Gastroesophageal sphincter (tissue), 4 donors: ENCODE data around the gene EGFL8. TPM values are rescaled to one million over a fixed set of nuclear protein-coding genes. Genes with fewer than 3 reads are reported as not detected.
"Not testable (repeated sequence)": the region's sequence is repeated elsewhere in the genome, so short reads cannot be mapped to it uniquely, and the experiment has no call there.

Source experiments
- ATAC-seq: fragments of 150-250 bp; one replicate; pipeline ENCODE4 v1.9.1; 2016; ENCODE audit warnings: mild to moderate bottlenecking, moderate library complexity
- H3K27ac ChIP-seq, 4 donors: fragments of 200-600 bp; sonication (generic) in 3 of 4; 1 replicate in 3 of 4; 2 replicates in 1 of 4; pipeline ENCODE4 v1.5.1; 2016 to 2019
- H3K27me3 ChIP-seq: fragments of 200-600 bp; sonication (generic); one replicate; pipeline ENCODE4 v1.5.1; 2019
- H3K36me3 ChIP-seq, 2 donors: fragments of 200-600 bp; sonication (generic); one replicate each; pipeline ENCODE4 v1.5.1; 2019; ENCODE audit warnings: control low read depth in 1 of 2
- H3K4me1 ChIP-seq, 3 donors: fragments of 200-600 bp; sonication (generic); 1 replicate in 2 of 3; 2 replicates in 1 of 3; pipeline ENCODE4 v1.5.1; 2016 to 2019; ENCODE audit warnings: control low read depth in 2 of 3
- H3K4me3 ChIP-seq, 2 donors: fragments of 200-600 bp; sonication (generic); one replicate each; pipeline ENCODE4 v1.5.1; 2019; ENCODE audit warnings: mild to moderate bottlenecking in 1 of 2, moderate library complexity in 1 of 2
- H3K9me3 ChIP-seq, 3 donors: fragments of 200-600 bp; sonication (generic); one replicate each; pipeline ENCODE4 v1.5.1; 2017 to 2019; ENCODE audit warnings: control low read depth in 2 of 3
- EP300 ChIP-seq: sonication (generic); formaldehyde crosslinking; IDR thresholded peaks from one replicate; pipeline ENCODE4 v1.6.1; 2017; ENCODE audit warnings: antibody characterized with exemption, mild to moderate bottlenecking
- POLR2A ChIP-seq, 2 donors: fragments of 450-650 bp; IDR thresholded peaks; one replicate each; pipeline ENCODE4 v1.6.1; 2017; ENCODE audit warnings: antibody characterized with exemption in 2 of 2, mild to moderate bottlenecking in 2 of 2, moderate library complexity in 1 of 2
- POLR2AphosphoS5 ChIP-seq: sonication (generic); formaldehyde crosslinking; IDR thresholded peaks from one replicate; pipeline ENCODE4 v1.6.1; 2017; ENCODE audit warnings: antibody characterized with exemption
- WGBS, 2 donors: methylation state at CpG; one replicate each; pipeline ENCODE4 v1.1.5; 2018; ENCODE audit warnings: low coverage in 1 of 2; 5-methylcytosine and 5-hydroxymethylcytosine counted together
- total RNA-seq, 4 donors: library from RNA; depleted of rRNA; stranded (reverse); fragments of >200 nt; gene quantifications; one replicate each; pipeline ENCODE4 v1.1.0, GENCODE V29; 2016
- TF ChIP-seq, protein P1 (sequence below), 4 experiments: fragments of 200-600 bp in 2 of 4; fragments of 450-650 bp in 2 of 4; sonication (generic) in 1 of 4; IDR thresholded peaks; one replicate each; pipeline ENCODE4 v1.5.1; 2017 to 2019; ENCODE audit warnings: antibody characterized with exemption in 4 of 4, mild to moderate bottlenecking in 2 of 4, moderate library complexity in 2 of 4

EGFL8 gene
- total RNA-seq, 4 donors from 2014 or later = 5.0 to 15.1 (median 10.1) TPM

DNA sequence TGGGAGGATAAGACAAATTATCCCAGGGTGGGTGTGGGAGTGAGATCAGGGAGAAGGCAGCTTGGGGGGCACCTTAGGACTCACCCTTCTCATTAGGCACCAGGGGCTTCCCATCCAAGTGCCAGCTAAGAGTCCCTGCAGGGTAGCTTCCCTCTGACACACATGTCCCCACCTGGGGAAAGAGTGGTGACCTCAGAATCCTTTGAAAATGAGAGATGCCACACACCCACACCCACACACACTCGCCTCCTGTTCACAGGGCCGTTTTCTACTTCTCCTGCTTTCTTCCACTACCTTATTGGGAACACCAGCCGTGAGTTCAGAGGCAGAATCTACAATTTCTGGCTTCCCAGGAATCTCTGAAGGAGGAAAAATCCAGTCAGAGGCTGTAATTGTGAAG is 18.6 kb downstream of the EGFL8 start:
- no peak for TF ChIP-seq EP300
- TF ChIP-seq POLR2A (IDR thresholded peaks at IDR 0.05) = no peak
- TF ChIP-seq POLR2AphosphoS5 = no peak
- TF ChIP-seq, protein P1, sequence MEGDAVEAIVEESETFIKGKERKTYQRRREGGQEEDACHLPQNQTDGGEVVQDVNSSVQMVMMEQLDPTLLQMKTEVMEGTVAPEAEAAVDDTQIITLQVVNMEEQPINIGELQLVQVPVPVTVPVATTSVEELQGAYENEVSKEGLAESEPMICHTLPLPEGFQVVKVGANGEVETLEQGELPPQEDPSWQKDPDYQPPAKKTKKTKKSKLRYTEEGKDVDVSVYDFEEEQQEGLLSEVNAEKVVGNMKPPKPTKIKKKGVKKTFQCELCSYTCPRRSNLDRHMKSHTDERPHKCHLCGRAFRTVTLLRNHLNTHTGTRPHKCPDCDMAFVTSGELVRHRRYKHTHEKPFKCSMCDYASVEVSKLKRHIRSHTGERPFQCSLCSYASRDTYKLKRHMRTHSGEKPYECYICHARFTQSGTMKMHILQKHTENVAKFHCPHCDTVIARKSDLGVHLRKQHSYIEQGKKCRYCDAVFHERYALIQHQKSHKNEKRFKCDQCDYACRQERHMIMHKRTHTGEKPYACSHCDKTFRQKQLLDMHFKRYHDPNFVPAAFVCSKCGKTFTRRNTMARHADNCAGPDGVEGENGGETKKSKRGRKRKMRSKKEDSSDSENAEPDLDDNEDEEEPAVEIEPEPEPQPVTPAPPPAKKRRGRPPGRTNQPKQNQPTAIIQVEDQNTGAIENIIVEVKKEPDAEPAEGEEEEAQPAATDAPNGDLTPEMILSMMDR (IDR thresholded peaks at IDR 0.05) = no peak
- peak overlapping the region in 3 of 4 donors; percentile 64 to 99 (median 97) for H3K27ac ChIP-seq
- H3K4me3 ChIP-seq = no peak overlapping the region
- H3K9me3 ChIP-seq = no peaks in the 10 kb centered on the region
- peaks cover 0 to 85% (median 47%) of the 10 kb centered on the region in 3 donors for H3K4me1 ChIP-seq
- no peak for ATAC-seq
- H3K27me3 ChIP-seq = no peaks in the 10 kb centered on the region
- WGBS, 2 donors = 80 to 89% methylated on average over 2 to 3 of the region's 3 CpGs
- H3K36me3 ChIP-seq = peaks cover 0 to 68% of the 10 kb centered on the region in 2 donors

DNA sequence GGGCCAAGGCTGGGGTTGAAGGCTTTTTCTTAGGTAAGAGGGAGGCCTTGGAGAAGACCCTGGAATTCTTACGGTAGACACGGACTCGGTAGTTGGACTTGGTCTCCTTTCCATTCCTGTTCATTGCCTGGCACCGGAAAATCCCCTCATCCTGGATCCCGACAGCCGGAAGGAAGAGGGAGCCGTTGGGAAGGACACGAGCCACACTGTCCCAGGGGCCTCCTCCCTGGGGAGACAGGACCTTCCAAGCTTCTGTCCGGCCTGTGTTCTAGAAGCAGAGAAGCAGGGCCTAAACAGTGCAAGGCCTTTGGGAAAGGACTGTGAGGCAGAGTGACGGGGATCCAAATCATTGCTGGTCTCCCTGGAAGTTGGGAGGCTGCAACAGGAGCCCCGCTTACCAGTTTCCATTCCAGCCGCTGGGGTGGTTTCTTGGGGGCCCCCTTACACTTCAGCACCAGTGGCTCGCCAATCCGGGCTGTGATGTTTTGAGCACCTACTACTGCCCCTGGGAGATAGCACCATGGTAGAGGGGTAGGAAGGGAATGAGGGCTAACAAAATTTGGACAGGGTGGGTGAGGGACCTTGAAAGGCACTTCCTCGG is 19.2 kb downstream of the EGFL8 start:
- Histone ChIP-seq H3K27ac (peak overlapping the region in 3 of 4 donors; percentile 64 to 99 (median 97)), H3K36me3 (peaks cover 0 to 70% of the 10 kb centered on the region in 2 donors), H3K27me3 (no peaks in the 10 kb centered on the region), H3K9me3 (no peaks in the 10 kb centered on the region), H3K4me3 (no peak overlapping the region), H3K4me1 (peaks cover 0 to 90% (median 53%) of the 10 kb centered on the region in 3 donors)
- TF ChIP-seq POLR2A (IDR thresholded peaks at IDR 0.05) (no peak), EP300 (no peak), POLR2AphosphoS5 (no peak)
- TF ChIP-seq, protein P1 (IDR thresholded peaks at IDR 0.05) = no peak
- no peak for ATAC-seq
- 80 to 91% methylated on average over 2 to 8 of the region's 15 CpGs for WGBS, 2 donors

DNA sequence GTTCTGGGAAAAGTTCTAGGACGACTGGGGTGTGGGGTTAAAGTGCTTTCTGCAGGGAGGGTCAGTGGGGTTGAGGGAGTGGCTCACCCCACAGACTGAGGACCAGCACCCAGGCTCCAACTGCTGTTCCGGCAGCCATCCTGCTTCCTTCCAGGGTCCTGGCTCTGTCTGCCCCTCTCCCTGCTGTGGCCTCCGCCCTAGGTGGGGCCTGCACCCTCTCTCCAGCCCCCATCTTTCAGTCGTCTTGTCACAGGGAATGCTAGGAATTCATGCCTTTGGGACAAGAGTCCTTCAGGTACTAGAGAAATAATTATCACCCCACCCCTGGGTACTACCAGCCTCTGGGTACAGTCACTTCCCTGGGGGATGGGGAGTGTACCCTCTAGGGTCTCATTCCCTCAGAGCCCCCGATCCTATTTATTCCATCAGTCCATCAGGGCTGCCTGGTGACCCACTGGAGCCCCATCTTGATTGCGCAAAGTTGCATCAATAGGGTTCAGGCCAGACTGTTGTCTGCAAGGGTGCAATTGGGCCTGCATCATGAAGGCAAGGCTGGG is 19.8 kb downstream of the EGFL8 start, which contains the start of gene AGER:
Gene AGER (minus strand): TSS at position 170 of the 557 bp plus-strand sequence. CDS start 31 bp downstream, at position 139.
- Histone ChIP-seq H3K27ac (peak within 1 kb of the TSS in 3 of 4 donors; percentile 64 to 99 (median 97)), H3K4me3 (no peak within 1 kb of the TSS), H3K4me1 (peaks cover 0 to 91% (median 54%) of the 10 kb centered on the region in 3 donors)

DNA sequence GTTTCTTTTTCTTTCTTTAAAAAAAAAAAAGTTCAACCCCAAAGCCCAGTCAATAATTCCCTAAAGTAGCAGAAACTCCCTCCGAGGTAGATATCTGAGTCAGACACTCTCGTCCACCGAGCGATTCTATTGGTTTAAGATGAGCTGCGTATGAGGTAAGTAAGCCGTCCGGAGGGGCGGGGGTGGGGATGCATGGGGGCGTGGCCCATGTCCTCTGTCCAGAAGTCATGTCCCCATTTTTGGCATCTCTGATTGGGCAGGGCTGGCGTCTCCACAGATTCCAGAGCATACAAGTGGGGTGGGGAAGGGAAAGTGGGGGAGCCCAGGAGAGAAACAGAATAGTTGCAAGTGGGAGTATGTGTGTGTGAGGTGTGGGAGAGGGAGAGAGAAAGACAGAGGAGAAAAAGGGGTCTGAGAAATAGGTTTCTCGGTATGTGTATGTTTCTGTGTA is 21.3 kb downstream of the EGFL8 start:
- peaks cover 0 to 84% (median 43%) of the 10 kb centered on the region in 3 donors for H3K4me1 ChIP-seq

More for the DNA sequence above, 19.8 kb downstream of the EGFL8 start, which contains the start of gene AGER:
- no peaks in the 10 kb centered on the region for H3K9me3 ChIP-seq
- H3K36me3 ChIP-seq = peaks cover 0 to 70% of the 10 kb centered on the region in 2 donors
- no peak for ATAC-seq
- TF ChIP-seq EP300 (no peak), POLR2AphosphoS5 (peak; percentile 8)
- H3K27me3 ChIP-seq = no peaks in the 10 kb centered on the region
- 20 to 73% methylated on average over 1 to 6 of the region's 6 CpGs for whole genome bisulfite sequencing, 2 donors

DNA sequence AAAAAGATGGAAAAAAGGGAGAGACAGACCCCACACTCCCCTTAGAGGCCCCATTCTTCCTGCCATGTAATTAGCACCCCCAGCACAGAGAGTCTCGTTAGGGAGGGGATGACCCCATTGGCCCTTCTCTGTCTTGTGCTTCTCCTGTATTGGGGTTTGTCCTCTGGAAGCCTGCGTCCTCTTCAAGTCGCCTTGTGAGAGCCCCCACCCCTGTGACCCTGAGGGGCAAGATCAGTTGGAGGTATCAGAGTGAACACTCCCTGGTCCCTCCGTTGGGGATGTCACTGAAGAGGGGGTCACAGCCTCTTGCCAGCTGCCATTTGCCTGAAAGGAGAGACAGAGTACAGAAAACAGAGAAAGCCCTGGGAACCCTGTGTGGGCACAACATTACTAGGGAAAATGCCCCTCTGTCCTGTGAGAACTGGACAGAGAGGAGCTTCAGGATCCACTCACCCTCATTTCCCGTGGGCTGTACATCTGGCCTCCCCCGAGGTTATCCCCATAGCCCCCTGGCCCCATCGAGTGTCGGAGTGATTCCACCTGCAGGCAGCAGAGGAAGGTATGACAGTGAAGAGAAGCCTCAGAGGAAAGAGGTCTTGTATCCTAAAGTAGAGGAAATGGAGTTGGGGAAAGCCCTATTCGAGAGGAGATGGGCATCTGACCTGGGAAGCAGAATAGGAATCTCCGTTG is 21.9 kb downstream of the EGFL8 start:
- ATAC-seq, H3K4me3 ChIP-seq, H3K9me3 ChIP-seq, H3K27me3 ChIP-seq: not testable (repeated sequence)
- H3K36me3 ChIP-seq = peaks cover 0 to 51% of the 10 kb centered on the region in 2 donors
- H3K4me1 ChIP-seq = peaks cover 0 to 84% (median 43%) of the 10 kb centered on the region in 3 donors
- WGBS, 2 donors = 17 to 45% methylated on average over 1 to 4 of the region's 10 CpGs
- peak overlapping the region; percentile 68 to 99 (median 98) for H3K27ac ChIP-seq

More for the DNA sequence above, 21.3 kb downstream of the EGFL8 start:
- peak; percentile 85 for ATAC-seq
- Histone ChIP-seq H3K36me3 (peaks cover 0 to 56% of the 10 kb centered on the region in 2 donors), H3K27ac (peak overlapping the region; percentile 68 to 99 (median 98))
- not testable (repeated sequence) for H3K27me3 ChIP-seq, H3K9me3 ChIP-seq, H3K4me3 ChIP-seq
- WGBS, 2 donors = 7 to 17% methylated on average over 2 to 10 of the region's 11 CpGs

DNA sequence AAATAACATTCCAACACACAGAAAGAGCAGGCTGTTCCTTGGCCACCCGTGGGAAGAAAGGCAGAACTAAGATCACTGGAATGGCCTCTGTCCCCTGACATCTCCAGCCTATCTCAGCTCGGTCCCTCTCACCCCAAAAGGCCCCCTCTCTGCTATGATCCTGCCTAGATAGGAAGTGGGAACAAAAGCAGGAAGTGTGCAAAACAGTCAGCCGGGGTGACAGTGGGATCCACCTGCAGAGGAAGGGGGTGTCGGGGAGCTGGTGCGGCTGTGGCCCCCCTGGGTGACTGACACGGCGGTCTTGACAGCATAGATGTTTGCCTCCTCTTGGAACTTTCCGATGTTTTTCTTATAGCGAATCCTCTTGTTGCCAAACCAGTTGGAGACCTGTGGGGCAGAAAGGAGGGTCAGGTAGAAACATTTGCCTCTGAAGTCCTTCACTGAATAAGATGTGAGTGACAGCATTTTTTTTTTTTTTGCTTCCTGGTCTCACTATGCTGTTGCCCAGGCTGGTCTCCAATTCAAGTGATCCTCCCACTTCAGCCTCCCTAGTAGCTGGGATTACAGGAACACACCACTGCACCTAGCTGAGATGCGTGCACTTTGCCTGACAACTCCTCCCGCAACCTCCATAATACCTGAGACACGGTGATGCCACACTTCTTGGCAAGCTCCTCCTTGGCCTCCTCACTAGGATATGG is 22.8 kb downstream of the EGFL8 start:
- Histone ChIP-seq H3K9me3 (no peaks in the 10 kb centered on the region), H3K27ac (peak overlapping the region; percentile 68 to 99 (median 98)), H3K36me3 (peaks cover 0 to 42% of the 10 kb centered on the region in 2 donors), H3K4me3 (no peak overlapping the region), H3K4me1 (peaks cover 0 to 84% (median 36%) of the 10 kb centered on the region in 3 donors), H3K27me3 (no peaks in the 10 kb centered on the region)
- TF ChIP-seq, protein P1 (IDR thresholded peaks at IDR 0.05) = no peak
- TF ChIP-seq POLR2A (IDR thresholded peaks at IDR 0.05) (no peak), POLR2AphosphoS5 (peak; percentile 2), EP300 (no peak)
- WGBS, 2 donors = 67 to 90% methylated on average over 4 to 11 of the region's 12 CpGs
- ATAC-seq = no peak

DNA sequence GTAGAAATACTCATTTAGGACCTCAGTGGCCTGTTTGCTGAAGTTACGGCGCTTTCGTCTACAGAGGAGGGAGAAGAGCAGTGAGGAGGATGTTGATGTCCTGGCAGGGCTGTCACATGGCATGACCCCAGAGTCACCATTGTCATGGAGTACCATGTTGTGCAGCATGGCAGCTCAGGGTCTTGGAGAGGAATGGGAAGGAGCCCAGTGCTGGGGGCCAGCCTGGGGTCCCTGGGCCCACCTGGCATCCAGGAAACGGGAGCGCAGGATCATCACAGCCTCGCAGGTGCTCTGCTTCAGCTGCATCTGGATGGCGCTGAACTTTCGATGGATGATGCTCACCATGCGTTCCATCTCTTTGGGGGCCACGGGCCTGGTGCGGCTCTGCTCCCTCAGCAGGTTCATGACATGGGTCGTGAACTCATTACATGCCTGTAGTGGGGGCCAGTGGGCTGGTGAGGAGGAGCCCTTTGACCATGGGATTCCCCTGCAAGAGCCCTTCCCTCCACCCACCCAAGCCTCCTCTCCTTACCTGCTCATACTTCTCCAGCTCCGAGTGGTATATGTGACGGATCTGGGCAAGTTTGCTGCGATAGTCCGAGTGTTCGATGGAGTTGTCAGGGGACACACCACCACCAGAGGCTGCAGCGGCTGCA is 23.5 kb downstream of the EGFL8 start:
- peak overlapping the region in 1 of 2 donors; percentile 89 for H3K4me3 ChIP-seq
- peaks cover 0 to 35% of the 10 kb centered on the region in 2 donors for H3K36me3 ChIP-seq
- H3K27ac ChIP-seq = peak overlapping the region; percentile 97 to 99 (median 98)
- peaks cover 0 to 84% (median 34%) of the 10 kb centered on the region in 3 donors for H3K4me1 ChIP-seq
- ATAC-seq, H3K27me3 ChIP-seq, H3K9me3 ChIP-seq: not testable (repeated sequence)
- 70% methylated on average over 2 of the region's 18 CpGs; no CpG with 5 or more reads in 1 of the 2 donors for WGBS, 2 donors
